ENCODE data around the gene EFCAB8. TPM values are rescaled to one million over a fixed set of nuclear protein-coding genes. Genes with fewer than 3 reads are reported as not detected.
"Not testable (repeated sequence)": the region's sequence is repeated elsewhere in the genome, so short reads cannot be mapped to it uniquely, and the experiment has no call there.

The EFCAB8 gene
- total RNA-seq, 4 donors from 2014 or later: not detected

GRCh38 chr20:32962053-32962452 lies 103.3 kb downstream of the EFCAB8 start:
- Histone ChIP-seq H3K4me3 (no peak overlapping the region), H3K27ac (no peak overlapping the region), H3K36me3 (no peaks in the 10 kb centered on the region), H3K4me1 (no peaks in the 10 kb centered on the region), H3K27me3 (peaks cover 0 to 5% (median 0%) of the 10 kb centered on the region in 3 donors), H3K9me3 (no peaks in the 10 kb centered on the region)
- no peak for TF ChIP-seq POLR2A (IDR thresholded peaks at IDR 0.05)
- no peak for TF ChIP-seq CTCF (IDR thresholded peaks at IDR 0.05 in 4 of 5, conservative IDR thresholded peaks at IDR 0.05 in 1 of 5)
- intact Hi-C loops (cut with DNase I; ENCODE audit: low total_unique reads) (no loop called here), in situ Hi-C loops (cut with MboI; ENCODE audit: low sequenced_read_pairs in 4 of 4) (no loop called here)
- ATAC-seq (no peak), DNase-seq (no peak)

- H3K27ac ChIP-seq; in situ Hi-C loops (cut with MboI; ENCODE audit: low sequenced_read_pairs in 4 of 4); ATAC-seq; H3K27me3 ChIP-seq; H3K4me1 ChIP-seq; H3K36me3 ChIP-seq; intact Hi-C loops (cut with DNase I; ENCODE audit: low total_unique reads); DNase-seq; H3K9me3 ChIP-seq; H3K4me3 ChIP-seq: not testable (repeated sequence)
Measured at GRCh38 chr20:32962646-32963045, 103.9 kb downstream of the EFCAB8 start.

GRCh38 chr20:32963176-32963575 lies 104.5 kb downstream of the EFCAB8 start:
- peaks cover 0 to 5% (median 0%) of the 10 kb centered on the region in 3 donors for H3K27me3 ChIP-seq
- no peaks in the 10 kb centered on the region for H3K4me1 ChIP-seq
- DNase-seq (no peak), ATAC-seq (no peak)
- TF ChIP-seq POLR2A (IDR thresholded peaks at IDR 0.05) (no peak), CTCF (IDR thresholded peaks at IDR 0.05 in 4 of 5, conservative IDR thresholded peaks at IDR 0.05 in 1 of 5) (no peak)
- H3K36me3 ChIP-seq: no peaks in the 10 kb centered on the region
- H3K4me3 ChIP-seq: no peak overlapping the region
- intact Hi-C loops (cut with DNase I; ENCODE audit: low total_unique reads) (no loop called here), in situ Hi-C loops (cut with MboI; ENCODE audit: low sequenced_read_pairs in 4 of 4) (no loop called here)
- no peaks in the 10 kb centered on the region for H3K9me3 ChIP-seq
- no peak overlapping the region for H3K27ac ChIP-seq

- H3K27ac ChIP-seq: no peak overlapping the region
- TF ChIP-seq POLR2A (IDR thresholded peaks at IDR 0.05): no peak
- TF ChIP-seq CTCF (IDR thresholded peaks at IDR 0.05 in 4 of 5, conservative IDR thresholded peaks at IDR 0.05 in 1 of 5): no peak
- in situ Hi-C loops (cut with MboI; ENCODE audit: low sequenced_read_pairs in 4 of 4) (no loop called here), intact Hi-C loops (cut with DNase I; ENCODE audit: low total_unique reads) (no loop called here)
- no peaks in the 10 kb centered on the region for H3K36me3 ChIP-seq
- H3K4me3 ChIP-seq: no peak overlapping the region
- no peaks in the 10 kb centered on the region for H3K9me3 ChIP-seq
- no peaks in the 10 kb centered on the region for H3K4me1 ChIP-seq
- peaks cover 0 to 5% (median 0%) of the 10 kb centered on the region in 3 donors for H3K27me3 ChIP-seq
- no peak for DNase-seq
- ATAC-seq: no peak
Measured at GRCh38 chr20:32964575-32964974, 105.9 kb downstream of the EFCAB8 start.

- in situ Hi-C loops (cut with MboI; ENCODE audit: low sequenced_read_pairs in 4 of 4) (no loop called here), intact Hi-C loops (cut with DNase I; ENCODE audit: low total_unique reads) (no loop called here)
- no peak for TF ChIP-seq CTCF (IDR thresholded peaks at IDR 0.05 in 4 of 5, conservative IDR thresholded peaks at IDR 0.05 in 1 of 5)
Measured at GRCh38 chr20:32965115-32965514, 106.4 kb downstream of the EFCAB8 start.

More at GRCh38 chr20:32965115-32965514, 106.4 kb downstream of the EFCAB8 start:
- Histone ChIP-seq H3K36me3 (no peaks in the 10 kb centered on the region), H3K4me3 (no peak overlapping the region), H3K4me1 (no peaks in the 10 kb centered on the region), H3K9me3 (no peaks in the 10 kb centered on the region), H3K27ac (no peak overlapping the region), H3K27me3 (peaks cover 0 to 5% (median 0%) of the 10 kb centered on the region in 3 donors)
- no peak for DNase-seq
- ATAC-seq: no peak

All from gastrocnemius medialis (tissue), 4 donors.